H9 (cell line): Measurements from ENCODE around the gene ABCA7. TPM values are rescaled to one million over a fixed set of nuclear protein-coding genes. Genes with fewer than 3 reads are reported as not detected.

Experiments
- DNase-seq: peaks from one replicate; pipeline ENCODE4 v3.0.0-alpha.2; 2017
- H2AFZ ChIP-seq: one replicate; pipeline ENCODE4 v1.6.1; 2013; ENCODE audit warnings: mild to moderate bottlenecking, low read length, control low read depth, moderate library complexity
- H2AK5ac ChIP-seq: 2 replicates; pipeline ENCODE4 v1.6.1; 2013; ENCODE audit warnings: low read length, control low read depth, mixed read lengths; ENCODE audit not compliant: insufficient read length
- H2BK120ac ChIP-seq: one replicate; pipeline ENCODE4 v1.6.1; 2013; ENCODE audit warnings: low read depth, mild to moderate bottlenecking, low read length, control low read depth, inconsistent platforms; ENCODE audit not compliant: poor library complexity, severe bottlenecking
- H2BK12ac ChIP-seq: 2 replicates; pipeline ENCODE4 v1.6.1; 2013; ENCODE audit warnings: low read length, control low read depth, mixed read lengths, low read depth; ENCODE audit not compliant: insufficient read length
- H2BK15ac ChIP-seq: 2 replicates; pipeline ENCODE4 v1.6.1; 2013; ENCODE audit warnings: low read depth, low read length, control low read depth
- H2BK20ac ChIP-seq: one replicate; pipeline ENCODE4 v1.6.1; 2013; ENCODE audit warnings: low read depth, mild to moderate bottlenecking, low read length, control low read depth, inconsistent platforms; ENCODE audit not compliant: poor library complexity, severe bottlenecking
- H2BK5ac ChIP-seq: 2 replicates; pipeline ENCODE4 v1.6.1; 2013; ENCODE audit warnings: low read length, control low read depth, mixed read lengths; ENCODE audit not compliant: insufficient read length
- H3K14ac ChIP-seq: 2 replicates; pipeline ENCODE4 v1.6.1; 2013; ENCODE audit warnings: low read length, control low read depth; ENCODE audit not compliant: insufficient read depth
- H3K18ac ChIP-seq: 2 replicates; pipeline ENCODE4 v1.6.1; 2013; ENCODE audit warnings: low read depth, mild to moderate bottlenecking, mixed read lengths, low read length, control low read depth; ENCODE audit not compliant: insufficient read length
- H3K23ac ChIP-seq: 2 replicates; pipeline ENCODE4 v1.6.1; 2013; ENCODE audit warnings: low read length, control low read depth, mixed read lengths, low read depth; ENCODE audit not compliant: insufficient read length
- H3K23me2 ChIP-seq: 2 replicates; pipeline ENCODE4 v1.6.1; 2013; ENCODE audit warnings: low read depth, mild to moderate bottlenecking, mixed read lengths, low read length, control low read depth; ENCODE audit not compliant: insufficient read length, poor library complexity, severe bottlenecking
- H3K27ac ChIP-seq: 2 replicates; pipeline ENCODE4 v1.5.1; 2013; ENCODE audit warnings: low read length, control low read depth, mixed read lengths, low read depth; ENCODE audit not compliant: insufficient read length
- H3K27me3 ChIP-seq: 2 replicates; pipeline ENCODE4 v1.6.1; 2013; ENCODE audit warnings: low read length, control low read depth, inconsistent platforms; ENCODE audit not compliant: insufficient read depth
- H3K4ac ChIP-seq: 2 replicates; pipeline ENCODE4 v1.6.1; 2013; ENCODE audit warnings: low read depth, mild to moderate bottlenecking, control low read depth, inconsistent platforms, low read length, moderate library complexity
- H3K4me1 ChIP-seq: 2 replicates; pipeline ENCODE4 v1.6.1; 2013; ENCODE audit warnings: low read length, control low read depth, inconsistent platforms; ENCODE audit not compliant: insufficient read depth
- H3K4me2 ChIP-seq: 2 replicates; pipeline ENCODE4 v1.6.1; 2013; ENCODE audit warnings: low read length, control low read depth, mixed read lengths; ENCODE audit not compliant: insufficient read length, insufficient read depth
- H3K56ac ChIP-seq: 2 replicates; pipeline ENCODE4 v1.6.1; 2013; ENCODE audit warnings: low read depth, mild to moderate bottlenecking, mixed read lengths, low read length, control low read depth; ENCODE audit not compliant: insufficient read length
- H3K79me1 ChIP-seq: 2 replicates; pipeline ENCODE4 v1.6.1; 2013; ENCODE audit warnings: low read depth, mild to moderate bottlenecking, moderate library complexity, low read length, control low read depth, inconsistent platforms; ENCODE audit not compliant: insufficient read depth, poor library complexity, severe bottlenecking
- H3K79me2 ChIP-seq: 2 replicates; pipeline ENCODE4 v1.6.1; 2013; ENCODE audit warnings: low read length, control low read depth, inconsistent platforms; ENCODE audit not compliant: insufficient read depth
- H3K9ac ChIP-seq: 2 replicates; pipeline ENCODE4 v1.6.1; 2013; ENCODE audit warnings: low read length, control low read depth, mixed read lengths; ENCODE audit not compliant: insufficient read length; ENCODE audit errors: extremely low read depth
- H3K9me3 ChIP-seq: one replicate; pipeline ENCODE4 v1.6.1; 2013; ENCODE audit warnings: low read depth, low read length, inconsistent platforms; ENCODE audit not compliant: control insufficient read depth
- H3T11ph ChIP-seq: one replicate; pipeline ENCODE4 v1.6.1; 2013; ENCODE audit warnings: mild to moderate bottlenecking, low read length, control low read depth, inconsistent platforms
- H4K20me1 ChIP-seq: one replicate; pipeline ENCODE4 v1.6.1; 2013; ENCODE audit not compliant: control insufficient read depth, insufficient read length, insufficient read depth
- H4K5ac ChIP-seq: 2 replicates; pipeline ENCODE4 v1.6.1; 2013; ENCODE audit warnings: low read depth, mild to moderate bottlenecking, mixed read lengths, low read length, control low read depth; ENCODE audit not compliant: insufficient read length
- H4K8ac ChIP-seq: replicated peaks from 2 replicates; pipeline ENCODE4 v1.6.1; 2013; ENCODE audit warnings: low read length, control low read depth, mixed read lengths, low read depth; ENCODE audit not compliant: insufficient read length
- H4K91ac ChIP-seq: 2 replicates; pipeline ENCODE4 v1.6.1; 2013; ENCODE audit warnings: low read depth, mild to moderate bottlenecking, moderate library complexity, mixed read lengths, low read length, control low read depth; ENCODE audit not compliant: insufficient read length
- H3K27ac Mint-ChIP-seq, 3 experiments: 2 replicates in 2 of 3; 3 replicates in 1 of 3; pipeline ENCODE4 v1.8.0; 2020 to 2021; ENCODE audit warnings: mixed read lengths in 3 of 3, mild to moderate bottlenecking in 1 of 3, moderate library complexity in 1 of 3
- H3K27me3 Mint-ChIP-seq: 2 replicates; pipeline ENCODE4 v1.8.0; 2021; ENCODE audit warnings: low read depth, mild to moderate bottlenecking, moderate library complexity, mixed read lengths
- H3K36me3 Mint-ChIP-seq, 3 experiments: 2 replicates in 2 of 3; 3 replicates in 1 of 3; pipeline ENCODE4 v1.8.0; 2020 to 2021; ENCODE audit warnings: low read depth in 3 of 3, mixed read lengths in 3 of 3; ENCODE audit not compliant: insufficient read depth in 1 of 3
- H3K4me1 Mint-ChIP-seq, 2 experiments: 2 replicates each; pipeline ENCODE4 v1.8.0; 2020; ENCODE audit warnings: mixed read lengths in 2 of 2
- H3K4me3 Mint-ChIP-seq, 2 experiments: 2 replicates in 1 of 2; 3 replicates in 1 of 2; pipeline ENCODE4 v1.8.0; 2020 to 2021; ENCODE audit warnings: mild to moderate bottlenecking in 2 of 2, mixed read lengths in 2 of 2, moderate library complexity in 1 of 2
- H3K9me3 Mint-ChIP-seq, 2 experiments: 2 replicates in 1 of 2; 3 replicates in 1 of 2; pipeline ENCODE4 v1.8.0; 2020; ENCODE audit warnings: mild to moderate bottlenecking in 2 of 2, mixed read lengths in 2 of 2, moderate library complexity in 1 of 2
- CTCF ChIP-seq: fragments of 200-600 bp; sonication (generic); conservative IDR thresholded peaks from 3 replicates; pipeline ENCODE4 v1.8.0; 2021; ENCODE audit warnings: antibody characterized with exemption, mild to moderate bottlenecking
- WGBS: extraction: QIAGEN DNeasy Blood & Tissue Kit; methylation state at CpG from one replicate; pipeline ENCODE4 v1.1.7; 2013; ENCODE audit warnings: missing lambda C conversion rate, low lambda C conversion rate, mixed read lengths; ENCODE audit not compliant: insufficient read length; ENCODE audit errors: extremely low coverage; 5-methylcytosine and 5-hydroxymethylcytosine counted together
- total RNA-seq: library from RNA; stranded (reverse); gene quantifications from 2 replicates; pipeline ENCODE4 v1.2.1, GENCODE V29; 2021

The ABCA7 gene
- total RNA-seq, 1 experiment from 2014 or later, result 34.6 TPM

DNA sequence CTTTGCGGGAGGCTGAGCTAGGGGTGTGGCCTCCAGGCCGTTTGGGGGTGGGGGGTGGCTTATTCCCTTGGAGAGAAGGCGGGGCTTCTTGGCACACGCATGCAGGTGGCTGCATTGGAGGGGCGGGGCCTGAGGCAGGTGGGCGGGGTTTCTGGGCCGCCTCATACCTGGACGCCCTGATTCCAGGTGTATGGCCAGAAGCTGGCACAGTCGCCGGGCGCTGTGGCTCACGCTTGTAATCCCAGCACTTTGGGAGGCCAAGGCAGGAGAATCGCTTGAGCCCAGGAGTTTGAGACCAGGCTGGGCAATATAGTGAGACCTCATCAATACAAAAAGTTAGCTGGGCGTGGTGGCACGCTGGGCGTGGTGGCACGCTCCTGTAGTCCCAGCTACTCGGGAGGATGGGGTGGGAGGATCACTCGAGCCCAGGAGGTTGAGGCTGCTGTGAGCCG is 7.8 kb downstream of the ABCA7 start:
- no peak overlapping the region for H2BK15ac ChIP-seq
- H3K23me2 ChIP-seq, result no peaks in the 10 kb centered on the region
- no peak overlapping the region for H4K8ac ChIP-seq
- no peaks in the 10 kb centered on the region for H3K9me3 Mint-ChIP-seq
- H2BK20ac ChIP-seq, result no peak overlapping the region
- no peaks in the 10 kb centered on the region; the same call in 1 of the 2 replicates for H3K4me1 ChIP-seq
- H2AK5ac ChIP-seq, result no peak overlapping the region
- no peaks in the 10 kb centered on the region for H4K20me1 ChIP-seq
- H3K27me3 Mint-ChIP-seq, result no peaks in the 10 kb centered on the region
- no peak overlapping the region; the same call in 1 of the 2 replicates for H3K14ac ChIP-seq
- H2AFZ ChIP-seq, result no peak overlapping the region
- H2BK12ac ChIP-seq, result no peak overlapping the region
- no peaks in the 10 kb centered on the region for H3K9me3 ChIP-seq
- H4K91ac ChIP-seq, result no peak overlapping the region
- no peak overlapping the region for H3K23ac ChIP-seq
- no peak overlapping the region for H3T11ph ChIP-seq
- no peak overlapping the region for H3K18ac ChIP-seq
- no peak overlapping the region for H3K4ac ChIP-seq
- peaks cover 2 to 17% of the 10 kb centered on the region in 2 experiments; a peak in 3 of 4 replicates for H3K4me1 Mint-ChIP-seq
- no peak overlapping the region for H4K5ac ChIP-seq
- no peak overlapping the region for H3K9ac ChIP-seq
- no peak overlapping the region for H2BK5ac ChIP-seq
- H3K56ac ChIP-seq, result no peak overlapping the region
- H3K36me3 Mint-ChIP-seq, result peaks cover 0 to 12% (median 2%) of the 10 kb centered on the region in 3 experiments; a peak in 2 of 7 replicates
- DNase-seq, result peak; percentile 76
- WGBS, result no CpG with 5 or more reads among the region's 20 CpGs
- H3K79me2 ChIP-seq, result no peaks in the 10 kb centered on the region
- no peak overlapping the region for H3K27ac Mint-ChIP-seq
- no peak overlapping the region for H3K4me3 Mint-ChIP-seq
- H3K27ac ChIP-seq, result no peak overlapping the region
- no peak overlapping the region for H3K4me2 ChIP-seq
- no peaks in the 10 kb centered on the region for H3K27me3 ChIP-seq
- H2BK120ac ChIP-seq, result no peak overlapping the region
- no peaks in the 10 kb centered on the region for H3K79me1 ChIP-seq
- no peak for TF ChIP-seq CTCF
